ENCODE results near the gene NFIX. TPM values are rescaled to one million over a fixed set of nuclear protein-coding genes. Genes with fewer than 3 reads are reported as not detected.

Gene NFIX
- polyA plus RNA-seq, 1 donor (not counting 4 experiments of a cell fraction or from before 2014, with no cell fraction given), result 5.2 TPM

DNA sequence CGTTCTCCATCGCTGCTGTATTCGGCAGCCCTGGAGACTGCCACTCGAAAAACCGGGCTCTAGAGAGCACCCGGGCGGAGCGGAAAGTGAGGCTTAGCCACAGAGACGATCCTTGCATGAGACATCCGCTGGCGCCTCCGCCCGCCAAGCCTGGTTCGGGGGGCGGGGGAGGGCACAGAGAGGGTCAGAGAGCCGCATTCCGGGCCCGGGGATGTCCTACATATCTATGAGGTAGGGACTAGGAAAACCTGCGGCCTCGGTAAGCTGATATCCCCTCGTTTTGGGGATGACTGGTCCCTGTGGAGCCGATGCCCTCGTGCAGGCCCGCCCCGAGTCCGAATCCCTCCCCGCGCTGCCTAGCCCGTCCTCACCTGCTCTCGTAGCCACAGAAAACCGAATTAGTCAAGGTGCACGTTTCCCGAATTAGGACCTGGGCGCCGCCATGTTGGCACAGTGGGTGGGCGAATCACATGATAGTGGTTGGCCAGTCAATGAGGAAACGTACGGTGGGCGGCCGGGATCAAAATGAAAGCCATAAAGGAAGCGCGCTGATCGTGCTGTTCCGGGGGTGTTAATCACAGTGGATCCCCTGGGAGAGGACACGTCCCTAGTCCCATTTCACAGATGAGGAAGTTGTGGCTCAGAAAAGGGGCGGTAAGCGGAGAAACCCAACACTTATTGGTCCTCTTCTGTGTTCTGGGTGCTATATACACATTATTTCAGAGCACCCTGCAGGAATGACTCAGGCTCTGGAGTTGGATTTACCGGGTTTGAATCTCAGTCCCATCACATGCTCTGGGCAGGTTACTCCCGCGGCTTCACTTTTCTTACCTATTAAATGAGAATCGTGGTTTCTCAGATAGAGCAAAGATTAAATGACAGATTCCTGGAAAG is 121.3 kb downstream of the NFIX start, which contains the start of gene TRMT1:
TSS of gene TRMT1 (minus strand) at position 459 of the 894 bp plus-strand sequence. CDS start at position 118, 341 bp downstream.
- Histone ChIP-seq H3K27me3 (ENCODE audit: control insufficient read depth, extremely low read depth, insufficient read depth, low read length) (no peaks in the 10 kb centered on the region), H3K4me3 (ENCODE audit: control insufficient read depth in 2 of 3, extremely low read depth in 1 of 3, insufficient read depth in 2 of 3, low read depth in 1 of 3, low read length in 3 of 3) (peak within 1 kb of the TSS; percentile 81 to 96 (median 85)), H3K4me2 (ENCODE audit: control insufficient read depth, extremely low read depth, insufficient read depth, low read depth, low read length) (peak within 1 kb of the TSS; percentile 97), H3K9ac (ENCODE audit: control insufficient read depth, extremely low read depth, insufficient read depth, low read length) (peak within 1 kb of the TSS; percentile 91), H3K27ac (ENCODE audit: control insufficient read depth, insufficient read depth, low read length) (peak within 1 kb of the TSS; percentile 84), H3K9me3 (ENCODE audit: control insufficient read depth, low read depth, low read length) (no peaks in the 10 kb centered on the region), H3K79me2 (ENCODE audit: control insufficient read depth, insufficient read depth, low read length) (peaks cover 48% of the 10 kb centered on the region), H3K9me1 (ENCODE audit: control insufficient read depth, extremely low read depth, insufficient read depth, low read length) (no peaks in the 10 kb centered on the region), H2AFZ (ENCODE audit: control insufficient read depth, low read length) (peak within 1 kb of the TSS; percentile 74), H4K20me1 (ENCODE audit: control insufficient read depth, extremely low read depth, insufficient read depth, low read length) (peaks cover 13% of the 10 kb centered on the region), H3K36me3 (ENCODE audit: control insufficient read depth in 2 of 2, extremely low read depth in 1 of 2, insufficient read depth in 2 of 2, low read length in 2 of 2) (peaks cover 15 to 24% of the 10 kb centered on the region in 2 experiments), H3K4me1 (ENCODE audit: control insufficient read depth, extremely low read depth, insufficient read depth, low read length) (peaks cover 32% of the 10 kb centered on the region)
- TF ChIP-seq EZH2 (IDR thresholded peaks at IDR 0.05; ENCODE audit: low read length), result no peak
- TF ChIP-seq, protein P1, sequence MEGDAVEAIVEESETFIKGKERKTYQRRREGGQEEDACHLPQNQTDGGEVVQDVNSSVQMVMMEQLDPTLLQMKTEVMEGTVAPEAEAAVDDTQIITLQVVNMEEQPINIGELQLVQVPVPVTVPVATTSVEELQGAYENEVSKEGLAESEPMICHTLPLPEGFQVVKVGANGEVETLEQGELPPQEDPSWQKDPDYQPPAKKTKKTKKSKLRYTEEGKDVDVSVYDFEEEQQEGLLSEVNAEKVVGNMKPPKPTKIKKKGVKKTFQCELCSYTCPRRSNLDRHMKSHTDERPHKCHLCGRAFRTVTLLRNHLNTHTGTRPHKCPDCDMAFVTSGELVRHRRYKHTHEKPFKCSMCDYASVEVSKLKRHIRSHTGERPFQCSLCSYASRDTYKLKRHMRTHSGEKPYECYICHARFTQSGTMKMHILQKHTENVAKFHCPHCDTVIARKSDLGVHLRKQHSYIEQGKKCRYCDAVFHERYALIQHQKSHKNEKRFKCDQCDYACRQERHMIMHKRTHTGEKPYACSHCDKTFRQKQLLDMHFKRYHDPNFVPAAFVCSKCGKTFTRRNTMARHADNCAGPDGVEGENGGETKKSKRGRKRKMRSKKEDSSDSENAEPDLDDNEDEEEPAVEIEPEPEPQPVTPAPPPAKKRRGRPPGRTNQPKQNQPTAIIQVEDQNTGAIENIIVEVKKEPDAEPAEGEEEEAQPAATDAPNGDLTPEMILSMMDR (optimal IDR thresholded peaks at IDR 0.05 in 1 of 3, IDR thresholded peaks at IDR 0.05 in 1 of 3, conservative IDR thresholded peaks at IDR 0.05 in 1 of 3; ENCODE audit: extremely low read depth in 1 of 3, insufficient read depth in 2 of 3, low read length in 3 of 3), result no peak
- FAIRE-seq, result peak; percentile 43
- DNase-seq (ENCODE audit: low read depth, low spot score), result peak; percentile 66
- dilution Hi-C loops (cut with MboI; ENCODE audit: extremely low pct_ligation_motif_present, low sequenced_read_pairs), result no loop called here

DNA sequence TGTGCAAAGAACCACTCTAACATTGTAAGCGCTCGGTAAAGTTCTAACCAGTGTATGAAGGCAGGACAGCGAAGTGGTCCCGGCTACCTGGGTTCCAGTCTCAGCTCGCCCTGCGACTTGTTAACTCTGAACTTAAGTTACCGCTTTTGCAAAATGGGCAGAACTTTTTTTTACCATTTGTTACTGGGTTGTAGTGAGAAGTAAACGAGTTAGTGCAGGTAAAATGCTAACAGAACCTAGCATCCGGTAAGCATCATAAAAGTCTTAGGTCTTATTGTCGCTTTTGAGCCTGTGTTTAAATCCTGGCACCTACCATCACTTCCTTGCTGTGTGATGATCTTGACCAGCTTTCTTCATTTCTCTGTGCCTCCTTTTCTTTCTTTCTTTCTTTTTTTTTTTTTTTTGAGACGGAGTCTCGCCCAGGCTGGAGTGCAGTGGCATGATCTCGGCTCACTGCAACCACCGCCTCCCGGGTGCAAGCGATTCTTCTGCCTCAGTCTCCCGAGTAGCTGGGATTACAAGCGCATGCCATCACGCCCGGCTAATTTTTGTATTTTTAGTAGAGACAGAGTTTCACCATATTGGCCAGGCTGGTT is 122.0 kb downstream of the NFIX start:
- Histone ChIP-seq H3K27me3 (ENCODE audit: control insufficient read depth, extremely low read depth, insufficient read depth, low read length) (no peaks in the 10 kb centered on the region), H2AFZ (ENCODE audit: control insufficient read depth, low read length) (peak overlapping the region; percentile 74), H4K20me1 (ENCODE audit: control insufficient read depth, extremely low read depth, insufficient read depth, low read length) (peaks cover 13% of the 10 kb centered on the region), H3K4me3 (ENCODE audit: control insufficient read depth in 2 of 3, extremely low read depth in 1 of 3, insufficient read depth in 2 of 3, low read depth in 1 of 3, low read length in 3 of 3) (peak overlapping the region; percentile 81 to 96 (median 85)), H3K36me3 (ENCODE audit: control insufficient read depth in 2 of 2, extremely low read depth in 1 of 2, insufficient read depth in 2 of 2, low read length in 2 of 2) (peaks cover 22 to 31% of the 10 kb centered on the region in 2 experiments), H3K79me2 (ENCODE audit: control insufficient read depth, insufficient read depth, low read length) (peaks cover 55% of the 10 kb centered on the region), H3K9ac (ENCODE audit: control insufficient read depth, extremely low read depth, insufficient read depth, low read length) (peak overlapping the region; percentile 91), H3K27ac (ENCODE audit: control insufficient read depth, insufficient read depth, low read length) (peak overlapping the region; percentile 84), H3K9me1 (ENCODE audit: control insufficient read depth, extremely low read depth, insufficient read depth, low read length) (no peaks in the 10 kb centered on the region), H3K9me3 (ENCODE audit: control insufficient read depth, low read depth, low read length) (no peaks in the 10 kb centered on the region), H3K4me2 (ENCODE audit: control insufficient read depth, extremely low read depth, insufficient read depth, low read depth, low read length) (peak overlapping the region; percentile 85), H3K4me1 (ENCODE audit: control insufficient read depth, extremely low read depth, insufficient read depth, low read length) (peaks cover 32% of the 10 kb centered on the region)
- FAIRE-seq (no peak), DNase-seq (ENCODE audit: low read depth, low spot score) (no peak)
- TF ChIP-seq, protein P1 (optimal IDR thresholded peaks at IDR 0.05 in 1 of 3, IDR thresholded peaks at IDR 0.05 in 1 of 3, conservative IDR thresholded peaks at IDR 0.05 in 1 of 3; ENCODE audit: extremely low read depth in 1 of 3, insufficient read depth in 2 of 3, low read length in 3 of 3), result no peak
- TF ChIP-seq EZH2 (IDR thresholded peaks at IDR 0.05; ENCODE audit: low read length), result no peak
- dilution Hi-C loops (cut with MboI; ENCODE audit: extremely low pct_ligation_motif_present, low sequenced_read_pairs), result no loop called here
